KOPT-K1 (cell line): ENCODE measurements around the gene TOR1AIP2.
"Not testable (repeated sequence)": the region's sequence is repeated elsewhere in the genome, so short reads cannot be mapped to it uniquely, and the experiment has no call there.

Source experiments
- H3K27ac ChIP-seq: fragments of 200-600 bp; sonication (generic); 2 replicates; pipeline ENCODE4 v1.5.1; 2016; ENCODE audit warnings: antibody characterized with exemption, mild to moderate bottlenecking, low read depth, low read length; ENCODE audit not compliant: poor library complexity, severe bottlenecking
- H3K36me3 ChIP-seq: fragments of 200-600 bp; sonication (generic); 2 replicates; pipeline ENCODE4 v1.5.1; 2017; ENCODE audit warnings: antibody characterized with exemption, mild to moderate bottlenecking, low read length, moderate library complexity; ENCODE audit not compliant: insufficient read depth
- H3K9me3 ChIP-seq: fragments of 200-600 bp; sonication (generic); 2 replicates; pipeline ENCODE4 v1.5.1; 2017; ENCODE audit warnings: antibody characterized with exemption, low read length, mild to moderate bottlenecking; ENCODE audit not compliant: insufficient read depth, poor library complexity, severe bottlenecking

Gene TOR1AIP2

GRCh38 chr1:179857009-179857408 is 20.6 kb downstream of the TOR1AIP2 start:
- peaks cover 61% of the 10 kb centered on the region for H3K36me3 ChIP-seq
- H3K27ac ChIP-seq: no peak overlapping the region
- H3K9me3 ChIP-seq: no peaks in the 10 kb centered on the region

- Histone ChIP-seq H3K9me3 (no peaks in the 10 kb centered on the region), H3K36me3 (peaks cover 61% of the 10 kb centered on the region), H3K27ac (no peak overlapping the region)
These were observed 21.3 kb downstream of the TOR1AIP2 start for GRCh38 chr1:179856296-179856695.

- peaks cover 60% of the 10 kb centered on the region for H3K36me3 ChIP-seq
These were observed 21.8 kb downstream of the TOR1AIP2 start for GRCh38 chr1:179855831-179856230.

GRCh38 chr1:179853102-179853501 is 24.5 kb downstream of the TOR1AIP2 start:
- H3K9me3 ChIP-seq: no peaks in the 10 kb centered on the region
- no peak overlapping the region for H3K27ac ChIP-seq
- peaks cover 64% of the 10 kb centered on the region for H3K36me3 ChIP-seq

More at GRCh38 chr1:179855831-179856230, 21.8 kb downstream of the TOR1AIP2 start:
- H3K9me3 ChIP-seq, H3K27ac ChIP-seq: not testable (repeated sequence)

- Histone ChIP-seq H3K36me3 (peaks cover 80% of the 10 kb centered on the region), H3K9me3 (no peaks in the 10 kb centered on the region), H3K27ac (no peak overlapping the region)
These were observed 29.4 kb downstream of the TOR1AIP2 start for GRCh38 chr1:179848233-179848632.

- peaks cover 33% of the 10 kb centered on the region for H3K36me3 ChIP-seq
- H3K27ac ChIP-seq: no peak overlapping the region
- no peaks in the 10 kb centered on the region for H3K9me3 ChIP-seq
These were observed 37.5 kb downstream of the TOR1AIP2 start for GRCh38 chr1:179840107-179840506.

GRCh38 chr1:179836686-179837445 is 40.7 kb downstream of the TOR1AIP2 start:
- H3K36me3 ChIP-seq: peaks cover 15% of the 10 kb centered on the region
- not testable (repeated sequence) for H3K27ac ChIP-seq, H3K9me3 ChIP-seq

- no peaks in the 10 kb centered on the region for H3K9me3 ChIP-seq
- H3K36me3 ChIP-seq: no peaks in the 10 kb centered on the region
- H3K27ac ChIP-seq: peak overlapping the region; percentile 57
These were observed 45.5 kb downstream of the TOR1AIP2 start for GRCh38 chr1:179831852-179832699.

- no peaks in the 10 kb centered on the region for H3K9me3 ChIP-seq
- peak overlapping the region; percentile 57 for H3K27ac ChIP-seq
- no peaks in the 10 kb centered on the region for H3K36me3 ChIP-seq
These were observed 46.4 kb downstream of the TOR1AIP2 start for GRCh38 chr1:179831225-179831624.

- Histone ChIP-seq H3K36me3 (no peaks in the 10 kb centered on the region), H3K9me3 (no peaks in the 10 kb centered on the region), H3K27ac (no peak overlapping the region)
These were observed 49.0 kb downstream of the TOR1AIP2 start for GRCh38 chr1:179828554-179829110.

GRCh38 chr1:179826626-179827280 is 50.9 kb downstream of the TOR1AIP2 start:
- no peaks in the 10 kb centered on the region for H3K9me3 ChIP-seq
- H3K36me3 ChIP-seq: no peaks in the 10 kb centered on the region

GRCh38 chr1:179825798-179826460 is 51.7 kb downstream of the TOR1AIP2 start:
- Histone ChIP-seq H3K27ac (no peak overlapping the region), H3K9me3 (no peaks in the 10 kb centered on the region), H3K36me3 (no peaks in the 10 kb centered on the region)

More at GRCh38 chr1:179826626-179827280, 50.9 kb downstream of the TOR1AIP2 start:
- no peak overlapping the region for H3K27ac ChIP-seq

- Histone ChIP-seq H3K36me3 (no peaks in the 10 kb centered on the region), H3K9me3 (no peaks in the 10 kb centered on the region), H3K27ac (no peak overlapping the region)
These were observed 52.4 kb downstream of the TOR1AIP2 start for GRCh38 chr1:179825206-179825605.

- Histone ChIP-seq H3K36me3 (no peaks in the 10 kb centered on the region), H3K9me3 (no peaks in the 10 kb centered on the region), H3K27ac (no peak overlapping the region)
These were observed 53.3 kb downstream of the TOR1AIP2 start for GRCh38 chr1:179824265-179824664.
